Prostate gland (tissue), 2 donors: ENCODE results near the gene CLPTM1L. TPM values are rescaled to one million over a fixed set of nuclear protein-coding genes. Genes with fewer than 3 reads are reported as not detected.

Source experiments
- DNase-seq: peaks from one replicate; pipeline ENCODE4 v3.0.0-alpha.2; 2019; ENCODE audit warnings: low spot score
- H3K27ac ChIP-seq, 2 donors: fragments of 200-600 bp; sonication (generic); 2 replicates each; pipeline ENCODE4 v1.5.1; 2017 to 2019
- H3K27me3 ChIP-seq: fragments of 200-600 bp; sonication (generic); replicated peaks from 2 replicates; pipeline ENCODE4 v1.5.1; 2019; ENCODE audit not compliant: insufficient read depth
- H3K36me3 ChIP-seq, 2 donors: fragments of 200-600 bp; sonication (generic); 1 replicate in 1 of 2; 2 replicates in 1 of 2; pipeline versions ENCODE4 v1.5.1 to v1.8.1; 2017 to 2019
- H3K4me1 ChIP-seq: fragments of 200-600 bp; sonication (generic); replicated peaks from 2 replicates; pipeline ENCODE4 v1.5.1; 2019
- H3K4me3 ChIP-seq, 2 donors: fragments of 200-600 bp; sonication (generic); 2 replicates each; pipeline ENCODE4 v1.5.1; 2017 to 2019
- H3K9me3 ChIP-seq: fragments of 200-600 bp; sonication (generic); 2 replicates; pipeline ENCODE4 v1.5.1; 2017
- CTCF ChIP-seq, 4 experiments: fragments of 200-600 bp in 2 of 4; fragments of 450-650 bp in 2 of 4; sonication (generic) in 2 of 4; IDR thresholded peaks; 1 replicate in 3 of 4; 2 replicates in 1 of 4; pipeline ENCODE4 v1.5.1; 2016 to 2019; ENCODE audit warnings: antibody characterized with exemption in 4 of 4, mild to moderate bottlenecking in 2 of 4, moderate library complexity in 2 of 4
- POLR2A ChIP-seq: fragments of 450-650 bp; IDR thresholded peaks from one replicate; pipeline ENCODE4 v1.6.1; 2016; ENCODE audit warnings: antibody characterized with exemption, mild to moderate bottlenecking
- POLR2AphosphoS5 ChIP-seq: sonication (generic); formaldehyde crosslinking; IDR thresholded peaks from one replicate; pipeline ENCODE4 v1.6.1; 2017; ENCODE audit warnings: antibody characterized with exemption
- WGBS: methylation state at CpG from one replicate; pipeline ENCODE4 v1.1.5; 2018; 5-methylcytosine and 5-hydroxymethylcytosine counted together
- intact Hi-C: fragments of 100-400 bp; cut with DNase I; formaldehyde crosslinking; loops from one replicate; pipeline ENCODE4 v1.14.2; 2022
- total RNA-seq, 2 donors: library from RNA; depleted of rRNA; stranded (reverse); fragments of >200 nt; gene quantifications; one replicate each; pipeline ENCODE4 v1.1.0, GENCODE V29; 2016

CLPTM1L gene
- total RNA-seq, 2 donors from 2014 or later = 105 to 135 TPM

- TF ChIP-seq POLR2AphosphoS5 (no peak), POLR2A (no peak), CTCF (IDR thresholded peaks at IDR 0.05) (no peak)
- H3K27me3 ChIP-seq = no peaks in the 10 kb centered on the region
- no peaks in the 10 kb centered on the region for H3K36me3 ChIP-seq
- no peak overlapping the region for H3K27ac ChIP-seq
- H3K9me3 ChIP-seq = no peaks in the 10 kb centered on the region
- no peaks in the 10 kb centered on the region for H3K4me1 ChIP-seq
- WGBS = 90% methylated on average over 22 of the region's 32 CpGs
- no peak for DNase-seq
- H3K4me3 ChIP-seq = no peak overlapping the region
- intact Hi-C loops = no loop called here
These were observed 64.5 kb downstream of the CLPTM1L start for GRCh38 chr5:1280177-1281037.

- 91% methylated on average over 32 of the region's 34 CpGs for WGBS
- Histone ChIP-seq H3K9me3 (no peaks in the 10 kb centered on the region), H3K36me3 (no peaks in the 10 kb centered on the region), H3K27me3 (no peaks in the 10 kb centered on the region), H3K27ac (no peak overlapping the region), H3K4me3 (no peak overlapping the region), H3K4me1 (no peaks in the 10 kb centered on the region)
- no peak for DNase-seq
- TF ChIP-seq POLR2AphosphoS5 (no peak), CTCF (IDR thresholded peaks at IDR 0.05) (no peak), POLR2A (no peak)
- intact Hi-C loops = no loop called here
These were observed 65.3 kb downstream of the CLPTM1L start for GRCh38 chr5:1279443-1280151.

- Histone ChIP-seq H3K36me3 (no peaks in the 10 kb centered on the region), H3K9me3 (no peaks in the 10 kb centered on the region), H3K4me3 (no peak overlapping the region), H3K4me1 (no peaks in the 10 kb centered on the region), H3K27ac (no peak overlapping the region), H3K27me3 (no peaks in the 10 kb centered on the region)
- TF ChIP-seq POLR2A = no peak
- TF ChIP-seq POLR2AphosphoS5 = no peak
- no peak for TF ChIP-seq CTCF (IDR thresholded peaks at IDR 0.05)
- WGBS = 95% methylated on average over 38 of the region's 42 CpGs
- intact Hi-C loops = no loop called here
- no peak for DNase-seq
These were observed 66.0 kb downstream of the CLPTM1L start for GRCh38 chr5:1278656-1279442.

GRCh38 chr5:1278216-1278615 lies 66.7 kb downstream of the CLPTM1L start:
- Histone ChIP-seq H3K9me3 (no peaks in the 10 kb centered on the region), H3K27ac (no peak overlapping the region), H3K4me3 (no peak overlapping the region), H3K36me3 (no peaks in the 10 kb centered on the region), H3K27me3 (no peaks in the 10 kb centered on the region), H3K4me1 (no peaks in the 10 kb centered on the region)
- 94% methylated on average over 13 of the region's 13 CpGs for WGBS
- no peak for DNase-seq
- intact Hi-C loops = no loop called here
- TF ChIP-seq CTCF (IDR thresholded peaks at IDR 0.05) (no peak), POLR2A (no peak), POLR2AphosphoS5 (no peak)
